ENCODE results near the gene ALPK3. TPM values are rescaled to one million over a fixed set of nuclear protein-coding genes. Genes with fewer than 3 reads are reported as not detected.

The ALPK3 gene
- total RNA-seq: 69.8 and 95.4 TPM in 2 replicates

GRCh38 chr15:84816694-84817465 is at the start of gene ALPK3:
ALPK3 (plus strand) TSS chr15:84817356; CDS start chr15:84817453, 97 bp downstream.

GRCh38 chr15:84883916-84884781 is 67.0 kb downstream of the ALPK3 start, which contains the start of gene SLC28A1:
SLC28A1 (plus strand) TSS chr15:84884662; CDS start chr15:84887761, 3,099 bp downstream.

Small RNAs within 50 kb of the gene (small RNA-seq; reads per million reads assigned to genes)
- not detected for gene RF00402

Other genes with a start within 250 kb of the ALPK3 start
- 13.4 and 14.5 TPM in 2 replicates for gene ZSCAN2, start 216.3 kb upstream of the ALPK3 start, total RNA-seq
- gene WDR73, start 163.1 kb upstream of the ALPK3 start, total RNA-seq: 28.7 and 29.3 TPM in 2 replicates
- gene NMB, start 159.2 kb upstream of the ALPK3 start, total RNA-seq: 4.6 and 6.0 TPM in 2 replicates
- gene SEC11A, start 101.2 kb upstream of the ALPK3 start, total RNA-seq: 176 and 196 TPM in 2 replicates
- 16.2 and 18.0 TPM in 2 replicates for gene ZNF592, start 68.8 kb upstream of the ALPK3 start, total RNA-seq
- gene SLC28A1, start 67.3 kb downstream of the ALPK3 start, total RNA-seq: not detected in 2 replicates
- 55.9 and 65.4 TPM in 2 replicates for gene PDE8A, start 164.5 kb downstream of the ALPK3 start, total RNA-seq